Panc1 (cell line): Measurements from ENCODE around the gene LRRC61. TPM values are rescaled to one million over a fixed set of nuclear protein-coding genes. Genes with fewer than 3 reads are reported as not detected.
A peak's percentile ranks its signal among the peaks of the same experiment; 100 is the strongest.

ENCODE experiments used
- ATAC-seq: fragments of 200-7000 bp; cut with Tn5 transposase; 2 replicates; pipeline ENCODE4 v1.9.1; 2020; ENCODE audit warnings: mild to moderate bottlenecking, moderate library complexity
- BruUV-seq: library from RNA; stranded (reverse); fragments of 400-500 nt; replicated peaks from 2 replicates; lab custom pipeline; 2021; lab: Mats Ljungman, UMichigan
- CTCF ChIA-PET: fragments of 300-600 bp; sonication (Branson Sonifier 250); formaldehyde crosslinking; loops from one replicate; lab custom pipeline; 2022; ENCODE audit warnings: antibody characterized with exemption; lab: Charles Lee
- POLR2A ChIA-PET: fragments of 300-600 bp; sonication (Branson Sonifier 250); formaldehyde crosslinking; loops from one replicate; lab custom pipeline; 2022; ENCODE audit warnings: antibody characterized with exemption; lab: Charles Lee
- DNase-seq: peaks from one replicate; pipeline ENCODE4 v3.0.0-alpha.2; 2010; ENCODE audit warnings: low read depth, low spot score
- H3K27ac ChIP-seq: 2 replicates; pipeline ENCODE4 v1.5.1; 2011; ENCODE audit warnings: mild to moderate bottlenecking, low read length, inconsistent platforms
- H3K27me3 ChIP-seq: fragments of 200-500 bp; sonication (Bioruptor generic); 2 replicates; pipeline ENCODE4 v1.6.0; 2014; ENCODE audit warnings: low read length, inconsistent platforms; ENCODE audit not compliant: control insufficient read depth, insufficient read depth
- H3K36me3 ChIP-seq: fragments of 200-500 bp; sonication (Bioruptor generic); 2 replicates; pipeline ENCODE4 v1.5.1; 2014; ENCODE audit warnings: inconsistent platforms, mild to moderate bottlenecking, low read length, moderate library complexity; ENCODE audit not compliant: control insufficient read depth, insufficient read depth
- H3K4me1 ChIP-seq: 2 replicates; pipeline ENCODE4 v1.5.1; 2011; ENCODE audit warnings: inconsistent platforms, mild to moderate bottlenecking, low read length, moderate library complexity; ENCODE audit not compliant: control insufficient read depth, insufficient read depth
- H3K4me3 ChIP-seq, 2 experiments: 2 replicates each; pipeline ENCODE4 v1.5.1; 2011 to 2012; ENCODE audit warnings: low read depth in 2 of 2, low read length in 2 of 2, mild to moderate bottlenecking in 2 of 2, inconsistent platforms in 1 of 2, moderate library complexity in 1 of 2
- H3K9me3 ChIP-seq: fragments of 200-500 bp; sonication (Bioruptor generic); 2 replicates; pipeline ENCODE4 v1.5.1; 2014; ENCODE audit warnings: low read depth, mild to moderate bottlenecking, inconsistent platforms, low read length, moderate library complexity; ENCODE audit not compliant: control insufficient read depth, insufficient read depth
- POLR2AphosphoS5 ChIP-seq: IDR thresholded peaks from 2 replicates; pipeline ENCODE4 v1.6.1; 2012; ENCODE audit warnings: mild to moderate bottlenecking, low read depth, low read length, moderate library complexity
- SIN3A ChIP-seq: IDR thresholded peaks from 2 replicates; pipeline ENCODE4 v1.6.1; 2012; ENCODE audit warnings: low read depth, mild to moderate bottlenecking, low read length, moderate library complexity, borderline replicate concordance; ENCODE audit not compliant: insufficient read depth
- TCF7L2 ChIP-seq: IDR thresholded peaks from 2 replicates; pipeline ENCODE4 v1.6.1; 2011; ENCODE audit warnings: mild to moderate bottlenecking, low read depth, low read length, inconsistent platforms
- in situ Hi-C: cut with HindIII; loops from 2 replicates; pipeline ENCODE4 v1.10.0; 2016; ENCODE audit warnings: low sequenced_read_pairs, low pct_unique_long_range_greater_than_20kb
- intact Hi-C: fragments of 100-400 bp; cut with micrococcal nuclease; formaldehyde crosslinking; loops from one replicate; pipeline ENCODE4 v1.10.0; 2022; ENCODE audit not compliant: unreplicated experiment
- total RNA-seq: library from RNA; stranded (reverse); gene quantifications from one replicate; pipeline ENCODE4 v1.2.1, GENCODE V29; 2021; ENCODE audit not compliant: unreplicated experiment
- TF ChIP-seq, protein P1 (sequence below), 2 experiments: IDR thresholded peaks; 2 replicates each; pipeline ENCODE4 v1.6.1; 2011 to 2012; ENCODE audit warnings: low read depth in 2 of 2, control low read depth in 1 of 2, low read length in 1 of 2, mild to moderate bottlenecking in 1 of 2, moderate library complexity in 1 of 2; ENCODE audit not compliant: insufficient read depth in 1 of 2
- TF ChIP-seq, protein P2 (sequence below): fragments of 450-650 bp; IDR thresholded peaks from 2 replicates; pipeline ENCODE4 v1.5.1; 2017; ENCODE audit warnings: mild to moderate bottlenecking

Gene LRRC61
- total RNA-seq, 1 experiment from 2014 or later = 13.8 TPM

DNA sequence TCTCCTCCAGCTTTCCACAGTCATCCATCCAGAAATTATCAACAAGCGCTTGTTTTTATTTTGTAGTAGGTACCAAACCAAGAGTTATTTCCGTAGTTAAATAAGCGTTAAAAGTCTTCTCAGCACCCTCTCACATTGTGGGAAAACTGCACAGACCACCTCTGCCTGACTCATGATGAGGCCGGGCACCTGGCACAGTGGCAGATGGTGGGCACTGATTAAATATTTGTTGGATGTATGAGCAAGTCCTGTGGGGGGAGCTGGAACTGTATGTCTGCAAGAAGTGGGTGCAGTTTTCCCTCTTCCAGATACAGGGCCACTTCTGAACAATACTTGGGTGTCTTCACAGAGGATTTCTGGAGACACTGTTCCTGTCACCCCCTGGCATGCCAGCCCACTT, 40.2 kb downstream of the LRRC61 start:
- H3K4me3 ChIP-seq = no peak overlapping the region
- H3K4me1 ChIP-seq = peaks cover 25% of the 10 kb centered on the region
- TF ChIP-seq TCF7L2 = no peak
- TF ChIP-seq, protein P1, sequence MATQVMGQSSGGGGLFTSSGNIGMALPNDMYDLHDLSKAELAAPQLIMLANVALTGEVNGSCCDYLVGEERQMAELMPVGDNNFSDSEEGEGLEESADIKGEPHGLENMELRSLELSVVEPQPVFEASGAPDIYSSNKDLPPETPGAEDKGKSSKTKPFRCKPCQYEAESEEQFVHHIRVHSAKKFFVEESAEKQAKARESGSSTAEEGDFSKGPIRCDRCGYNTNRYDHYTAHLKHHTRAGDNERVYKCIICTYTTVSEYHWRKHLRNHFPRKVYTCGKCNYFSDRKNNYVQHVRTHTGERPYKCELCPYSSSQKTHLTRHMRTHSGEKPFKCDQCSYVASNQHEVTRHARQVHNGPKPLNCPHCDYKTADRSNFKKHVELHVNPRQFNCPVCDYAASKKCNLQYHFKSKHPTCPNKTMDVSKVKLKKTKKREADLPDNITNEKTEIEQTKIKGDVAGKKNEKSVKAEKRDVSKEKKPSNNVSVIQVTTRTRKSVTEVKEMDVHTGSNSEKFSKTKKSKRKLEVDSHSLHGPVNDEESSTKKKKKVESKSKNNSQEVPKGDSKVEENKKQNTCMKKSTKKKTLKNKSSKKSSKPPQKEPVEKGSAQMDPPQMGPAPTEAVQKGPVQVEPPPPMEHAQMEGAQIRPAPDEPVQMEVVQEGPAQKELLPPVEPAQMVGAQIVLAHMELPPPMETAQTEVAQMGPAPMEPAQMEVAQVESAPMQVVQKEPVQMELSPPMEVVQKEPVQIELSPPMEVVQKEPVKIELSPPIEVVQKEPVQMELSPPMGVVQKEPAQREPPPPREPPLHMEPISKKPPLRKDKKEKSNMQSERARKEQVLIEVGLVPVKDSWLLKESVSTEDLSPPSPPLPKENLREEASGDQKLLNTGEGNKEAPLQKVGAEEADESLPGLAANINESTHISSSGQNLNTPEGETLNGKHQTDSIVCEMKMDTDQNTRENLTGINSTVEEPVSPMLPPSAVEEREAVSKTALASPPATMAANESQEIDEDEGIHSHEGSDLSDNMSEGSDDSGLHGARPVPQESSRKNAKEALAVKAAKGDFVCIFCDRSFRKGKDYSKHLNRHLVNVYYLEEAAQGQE (IDR thresholded peaks at IDR 0.05; ENCODE audit: insufficient read depth in 1 of 2, low read depth in 2 of 2, low read length in 1 of 2) = no peak
- TF ChIP-seq, protein P2, sequence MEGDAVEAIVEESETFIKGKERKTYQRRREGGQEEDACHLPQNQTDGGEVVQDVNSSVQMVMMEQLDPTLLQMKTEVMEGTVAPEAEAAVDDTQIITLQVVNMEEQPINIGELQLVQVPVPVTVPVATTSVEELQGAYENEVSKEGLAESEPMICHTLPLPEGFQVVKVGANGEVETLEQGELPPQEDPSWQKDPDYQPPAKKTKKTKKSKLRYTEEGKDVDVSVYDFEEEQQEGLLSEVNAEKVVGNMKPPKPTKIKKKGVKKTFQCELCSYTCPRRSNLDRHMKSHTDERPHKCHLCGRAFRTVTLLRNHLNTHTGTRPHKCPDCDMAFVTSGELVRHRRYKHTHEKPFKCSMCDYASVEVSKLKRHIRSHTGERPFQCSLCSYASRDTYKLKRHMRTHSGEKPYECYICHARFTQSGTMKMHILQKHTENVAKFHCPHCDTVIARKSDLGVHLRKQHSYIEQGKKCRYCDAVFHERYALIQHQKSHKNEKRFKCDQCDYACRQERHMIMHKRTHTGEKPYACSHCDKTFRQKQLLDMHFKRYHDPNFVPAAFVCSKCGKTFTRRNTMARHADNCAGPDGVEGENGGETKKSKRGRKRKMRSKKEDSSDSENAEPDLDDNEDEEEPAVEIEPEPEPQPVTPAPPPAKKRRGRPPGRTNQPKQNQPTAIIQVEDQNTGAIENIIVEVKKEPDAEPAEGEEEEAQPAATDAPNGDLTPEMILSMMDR = no peak
- no peak for TF ChIP-seq SIN3A
- TF ChIP-seq POLR2AphosphoS5 = no peak
- no peaks in the 10 kb centered on the region for H3K27me3 ChIP-seq
- no peaks in the 10 kb centered on the region for H3K9me3 ChIP-seq
- ChIA-PET POLR2A (no interaction called here), CTCF (no interaction called here)
- H3K27ac ChIP-seq = no peak overlapping the region
- ATAC-seq = no peak
- H3K36me3 ChIP-seq = no peaks in the 10 kb centered on the region
- intact Hi-C loops (no loop called here), in situ Hi-C loops (no loop called here)
- no TSS peak for BruUV-seq
- DNase-seq = no peak

DNA sequence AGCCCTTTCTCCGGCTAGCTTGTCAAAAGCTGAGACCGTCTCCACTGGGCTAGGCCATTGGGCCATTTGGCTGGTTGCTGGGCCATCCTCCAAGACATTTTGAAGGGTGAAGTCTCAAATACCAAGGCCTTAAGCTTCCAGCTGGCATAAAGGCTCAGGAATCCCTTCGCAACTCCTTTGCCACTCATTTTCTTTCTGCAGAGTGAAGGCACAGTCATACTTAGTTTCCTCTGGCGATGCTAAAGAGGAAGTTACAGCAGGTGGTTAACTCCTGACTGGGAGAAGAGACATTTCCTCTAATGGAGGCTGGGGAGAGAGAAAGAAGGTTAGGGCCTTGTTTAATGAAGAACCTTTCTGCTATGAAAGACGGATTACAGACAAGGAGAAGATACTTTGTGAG, 40.7 kb downstream of the LRRC61 start:
- Histone ChIP-seq H3K36me3 (no peaks in the 10 kb centered on the region), H3K27ac (peak overlapping the region; percentile 13; the same call in 1 of the 2 replicates), H3K4me3 (no peak overlapping the region), H3K4me1 (peaks cover 22% of the 10 kb centered on the region), H3K27me3 (no peaks in the 10 kb centered on the region), H3K9me3 (no peaks in the 10 kb centered on the region)
- intact Hi-C loops = no loop called here
- ATAC-seq = no peak
- CTCF ChIA-PET = no interaction called here
- POLR2A ChIA-PET = no interaction called here
- in situ Hi-C loops = no loop called here
- no TSS peak for BruUV-seq
- TF ChIP-seq POLR2AphosphoS5 = no peak
- TF ChIP-seq, protein P1 (IDR thresholded peaks at IDR 0.05; ENCODE audit: insufficient read depth in 1 of 2, low read depth in 2 of 2, low read length in 1 of 2) = no peak
- no peak for TF ChIP-seq SIN3A
- TF ChIP-seq, protein P2 = no peak
- no peak for TF ChIP-seq TCF7L2
- no peak for DNase-seq
